Neuronal stem cell (in vitro differentiated cells): ENCODE measurements around the gene ITPRIPL2.

Source experiments
- DNase-seq: peaks from one replicate; pipeline ENCODE4 v3.0.0-alpha.2; 2013; ENCODE audit warnings: low spot score
- H2AFZ ChIP-seq: one replicate; pipeline ENCODE4 v1.6.1; 2013; ENCODE audit warnings: mild to moderate bottlenecking, low read length, inconsistent platforms
- H2AK5ac ChIP-seq: 2 replicates; pipeline ENCODE4 v1.6.1; 2013; ENCODE audit warnings: low read depth, mild to moderate bottlenecking, inconsistent platforms, low read length, moderate library complexity, mixed read lengths
- H2BK120ac ChIP-seq: 2 replicates; pipeline ENCODE4 v1.6.1; 2013; ENCODE audit warnings: low read depth, mild to moderate bottlenecking, inconsistent platforms, low read length, moderate library complexity, mixed read lengths
- H2BK12ac ChIP-seq: one replicate; pipeline ENCODE4 v1.6.1; 2013; ENCODE audit warnings: low read length, inconsistent platforms
- H2BK15ac ChIP-seq: 2 replicates; pipeline ENCODE4 v1.6.1; 2013; ENCODE audit warnings: mild to moderate bottlenecking, low read length, inconsistent platforms, mixed read lengths
- H2BK5ac ChIP-seq: one replicate; pipeline ENCODE4 v1.6.1; 2013; ENCODE audit warnings: inconsistent platforms, mild to moderate bottlenecking, low read length, moderate library complexity
- H3K14ac ChIP-seq: one replicate; pipeline ENCODE4 v1.6.1; 2013; ENCODE audit warnings: low read length, inconsistent platforms
- H3K18ac ChIP-seq: 2 replicates; pipeline ENCODE4 v1.6.1; 2013; ENCODE audit warnings: low read length, inconsistent platforms
- H3K23ac ChIP-seq: 2 replicates; pipeline ENCODE4 v1.6.1; 2013; ENCODE audit warnings: low read depth, mild to moderate bottlenecking, mixed read lengths, low read length, inconsistent platforms; ENCODE audit not compliant: poor library complexity
- H3K27ac ChIP-seq: replicated peaks from 3 replicates; pipeline ENCODE4 v1.5.1; 2013; ENCODE audit warnings: low read length, inconsistent platforms
- H3K27me3 ChIP-seq, 3 experiments: 2 replicates each; pipeline ENCODE4 v1.6.1; 2013; ENCODE audit warnings: low read length in 3 of 3, mild to moderate bottlenecking in 2 of 3, inconsistent platforms in 1 of 3, low read depth in 1 of 3, mixed read lengths in 1 of 3, moderate library complexity in 1 of 3; ENCODE audit not compliant: control insufficient read depth in 3 of 3, insufficient read depth in 3 of 3
- H3K36me3 ChIP-seq, 2 donors: replicated peaks in 1 of 2; 2 replicates each; pipeline ENCODE4 v1.6.1; 2013; ENCODE audit warnings: low read length in 2 of 2; ENCODE audit not compliant: control insufficient read depth in 2 of 2, insufficient read depth in 2 of 2
- H3K4ac ChIP-seq: 2 replicates; pipeline ENCODE4 v1.6.1; 2013; ENCODE audit warnings: inconsistent platforms, mild to moderate bottlenecking, low read length, moderate library complexity
- H3K4me1 ChIP-seq, 2 donors: 1 replicate in 1 of 2; 2 replicates in 1 of 2; pipeline ENCODE4 v1.6.1; 2013; ENCODE audit warnings: low read length in 2 of 2, low read depth in 1 of 2; ENCODE audit not compliant: control insufficient read depth in 2 of 2, insufficient read depth in 1 of 2
- H3K4me2 ChIP-seq: one replicate; pipeline ENCODE4 v1.6.1; 2013; ENCODE audit warnings: mild to moderate bottlenecking, low read length, inconsistent platforms; ENCODE audit not compliant: insufficient read depth, poor library complexity, severe bottlenecking
- H3K4me3 ChIP-seq, 2 donors: 2 replicates each; pipeline ENCODE4 v1.5.1; 2013; ENCODE audit warnings: low read length in 2 of 2, mild to moderate bottlenecking in 2 of 2, inconsistent platforms in 1 of 2, moderate library complexity in 1 of 2
- H3K79me1 ChIP-seq: one replicate; pipeline ENCODE4 v1.6.1; 2013; ENCODE audit warnings: low read depth, mild to moderate bottlenecking, inconsistent platforms, low read length, moderate library complexity
- H3K9ac ChIP-seq: one replicate; pipeline ENCODE4 v1.6.1; 2013; ENCODE audit warnings: mild to moderate bottlenecking, low read depth, low read length, inconsistent platforms; ENCODE audit not compliant: poor library complexity
- H3K9me3 ChIP-seq, 2 donors: replicated peaks in 1 of 2; 2 replicates each; pipeline versions ENCODE3 to v1.6.1; 2013; ENCODE audit warnings: low read length in 2 of 2, mild to moderate bottlenecking in 2 of 2, inconsistent platforms in 1 of 2, low read depth in 1 of 2, mixed read lengths in 1 of 2, moderate library complexity in 1 of 2; ENCODE audit not compliant: control insufficient read depth in 2 of 2, insufficient read depth in 1 of 2
- H4K8ac ChIP-seq: one replicate; pipeline ENCODE4 v1.6.1; 2013; ENCODE audit warnings: low read depth, mild to moderate bottlenecking, inconsistent platforms, low read length, moderate library complexity
- H4K91ac ChIP-seq: one replicate; pipeline ENCODE4 v1.6.1; 2013; ENCODE audit warnings: low read length, low read depth, mild to moderate bottlenecking, inconsistent platforms; ENCODE audit not compliant: poor library complexity
- WGBS, 2 donors: extraction: QIAGEN DNeasy Blood & Tissue Kit; methylation state at CpG; one replicate each; pipeline ENCODE4 v1.1.7; 2013; ENCODE audit warnings: missing lambda C conversion rate in 2 of 2, mixed read lengths in 1 of 2; ENCODE audit not compliant: insufficient read length in 2 of 2, insufficient replicate concordance in 1 of 2; ENCODE audit errors: extremely low coverage in 2 of 2; 5-methylcytosine and 5-hydroxymethylcytosine counted together

Gene ITPRIPL2

DNA sequence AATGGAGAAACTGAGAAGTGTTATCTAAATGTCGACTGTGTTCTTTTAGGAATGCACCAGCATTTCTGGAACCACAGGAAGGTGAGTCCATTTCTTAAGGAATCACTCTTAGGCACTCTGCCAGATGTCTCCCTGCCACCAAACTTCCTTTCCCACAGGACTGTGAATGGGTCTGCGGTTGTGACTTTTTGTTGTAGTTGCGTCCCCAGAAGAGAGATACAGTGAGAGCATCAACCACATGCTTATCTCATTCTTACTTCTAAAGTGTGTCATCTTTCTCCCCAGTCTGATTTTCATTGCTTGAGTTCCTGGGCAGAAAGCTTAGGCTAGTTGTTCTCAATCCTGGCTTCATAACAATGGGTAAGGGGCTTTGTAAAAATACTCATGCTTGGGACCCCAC is 13.4 kb downstream of the ITPRIPL2 start:
- Histone ChIP-seq H3K36me3 (no peaks in the 10 kb centered on the region), H3K4ac (no peak overlapping the region), H3K4me3 (no peak overlapping the region), H2BK15ac (no peak overlapping the region), H3K4me1 (peaks cover 0 to 13% of the 10 kb centered on the region in 2 donors), H2BK120ac (no peak overlapping the region), H3K23ac (no peak overlapping the region), H3K27ac (no peak overlapping the region), H3K27me3 (no peaks in the 10 kb centered on the region), H3K14ac (no peak overlapping the region), H4K8ac (no peak overlapping the region), H2BK12ac (no peak overlapping the region), H2BK5ac (no peak overlapping the region), H2AK5ac (no peak overlapping the region), H2AFZ (no peak overlapping the region), H3K9ac (no peak overlapping the region), H3K9me3 (peaks cover 0 to 4% of the 10 kb centered on the region in 2 donors), H3K4me2 (no peak overlapping the region), H4K91ac (no peak overlapping the region), H3K18ac (no peak overlapping the region), H3K79me1 (no peaks in the 10 kb centered on the region)
- no CpG with 5 or more reads among the region's 3 CpGs for WGBS, 2 donors
- DNase-seq = no peak

DNA sequence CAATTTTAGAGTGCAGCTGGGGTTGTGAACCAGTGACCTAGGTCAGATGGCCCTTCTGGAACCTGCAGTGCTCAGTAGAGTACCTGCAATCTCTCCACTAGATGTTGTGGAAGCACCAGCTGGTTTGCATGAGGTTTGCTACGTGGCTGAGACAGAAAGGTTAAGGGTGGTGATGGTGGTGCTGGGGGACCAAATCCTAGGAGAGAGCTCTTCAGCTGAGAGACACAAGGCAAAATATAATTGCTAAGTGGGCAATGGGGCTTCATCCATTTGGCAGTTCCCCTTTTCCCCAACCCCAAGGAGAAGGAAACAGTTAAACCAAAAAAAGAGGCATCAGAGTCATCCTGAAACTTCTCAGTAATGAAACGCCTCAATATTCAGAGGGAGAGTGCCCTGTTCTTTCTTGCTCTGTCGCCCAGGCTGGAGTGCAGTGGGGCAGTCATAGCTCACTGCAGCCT is 13.9 kb downstream of the ITPRIPL2 start:
- Histone ChIP-seq H3K14ac (no peak overlapping the region), H3K79me1 (no peaks in the 10 kb centered on the region), H4K8ac (no peak overlapping the region), H2BK12ac (no peak overlapping the region), H3K4ac (no peak overlapping the region), H2AFZ (no peak overlapping the region), H2BK120ac (no peak overlapping the region), H3K27ac (no peak overlapping the region), H3K9ac (no peak overlapping the region), H3K18ac (no peak overlapping the region), H3K27me3 (no peaks in the 10 kb centered on the region), H3K36me3 (no peaks in the 10 kb centered on the region), H3K9me3 (peaks cover 0 to 4% of the 10 kb centered on the region in 2 donors), H2BK5ac (no peak overlapping the region), H3K4me1 (peaks cover 0 to 13% of the 10 kb centered on the region in 2 donors), H2AK5ac (no peak overlapping the region), H3K4me3 (no peak overlapping the region), H3K4me2 (no peak overlapping the region), H4K91ac (no peak overlapping the region), H2BK15ac (no peak overlapping the region), H3K23ac (no peak overlapping the region)
- no peak for DNase-seq
- WGBS, 2 donors = no CpG with 5 or more reads among the region's 3 CpGs

DNA sequence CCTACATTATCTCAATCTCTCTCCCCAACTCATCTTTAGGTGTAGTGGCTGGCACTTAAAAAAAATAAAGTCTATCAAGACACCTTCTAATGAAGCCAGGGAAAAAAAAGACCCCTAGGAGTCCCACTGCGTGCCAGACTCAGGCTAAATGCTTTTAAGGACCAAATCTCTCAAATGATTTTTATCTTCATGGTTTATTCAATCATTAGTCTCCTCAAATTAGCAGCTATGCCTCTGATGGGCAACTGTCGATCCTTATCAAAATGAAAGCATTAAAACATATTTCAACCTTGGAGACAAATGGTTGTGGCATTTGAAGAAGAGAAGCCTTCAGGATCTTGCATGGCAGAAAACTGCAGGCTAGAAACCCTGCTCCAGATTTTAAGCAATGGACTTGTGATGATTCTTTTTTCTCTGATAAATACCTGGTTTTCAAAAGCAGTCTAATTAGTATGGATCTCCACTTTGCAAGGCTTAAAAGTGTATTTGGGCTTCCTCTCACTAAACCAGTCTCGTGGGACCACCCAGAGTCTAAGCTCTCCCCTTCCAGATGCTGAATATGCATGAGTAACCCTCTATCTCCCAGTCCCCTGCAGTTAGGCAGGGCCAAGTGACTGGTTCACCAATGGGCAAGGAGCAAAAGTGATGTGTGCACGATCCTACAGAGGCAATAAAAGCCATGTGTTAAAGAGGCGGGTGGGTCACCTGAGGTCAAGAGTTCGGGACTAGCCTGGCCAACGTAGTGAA is 14.9 kb downstream of the ITPRIPL2 start:
- no peak overlapping the region for H4K91ac ChIP-seq
- H3K4ac ChIP-seq = no peak overlapping the region
- no peak overlapping the region for H3K18ac ChIP-seq
- peaks cover 0 to 4% of the 10 kb centered on the region in 2 donors for H3K9me3 ChIP-seq
- H3K36me3 ChIP-seq = no peaks in the 10 kb centered on the region
- H3K4me3 ChIP-seq = no peak overlapping the region
- H2BK5ac ChIP-seq = no peak overlapping the region
- no peak overlapping the region for H3K27ac ChIP-seq
- H3K79me1 ChIP-seq = no peaks in the 10 kb centered on the region
- peaks cover 0 to 13% of the 10 kb centered on the region in 2 donors for H3K4me1 ChIP-seq
- no peak overlapping the region for H2AFZ ChIP-seq
- H3K23ac ChIP-seq = no peak overlapping the region
- no peak overlapping the region for H3K9ac ChIP-seq
- H2AK5ac ChIP-seq = no peak overlapping the region
- no CpG with 5 or more reads among the region's 7 CpGs for WGBS, 2 donors
- no peak overlapping the region for H2BK15ac ChIP-seq
- no peaks in the 10 kb centered on the region for H3K27me3 ChIP-seq
- no peak overlapping the region for H3K4me2 ChIP-seq
- H2BK12ac ChIP-seq = no peak overlapping the region
- DNase-seq = no peak
- no peak overlapping the region for H3K14ac ChIP-seq
- no peak overlapping the region for H2BK120ac ChIP-seq
- H4K8ac ChIP-seq = no peak overlapping the region

DNA sequence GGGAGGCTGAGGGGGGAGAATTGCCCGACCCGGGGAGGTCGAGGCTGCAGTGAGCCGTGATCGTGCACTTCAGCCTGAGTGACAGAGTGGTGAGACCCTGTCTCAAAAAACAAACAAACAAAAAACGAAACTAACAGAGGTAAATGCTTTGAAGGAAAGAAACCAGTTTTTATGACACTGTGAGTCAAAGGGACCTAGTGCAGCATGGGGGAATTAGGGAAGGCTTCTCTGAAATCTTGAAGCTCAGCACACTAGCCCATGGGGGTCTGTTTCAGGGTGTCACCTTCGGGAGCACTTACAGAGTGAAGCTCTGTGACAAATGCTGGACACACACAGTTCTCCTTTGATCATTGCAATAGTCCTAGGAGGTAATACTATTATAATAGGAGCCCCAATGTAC is 16.6 kb downstream of the ITPRIPL2 start:
- H3K4me2 ChIP-seq = no peak overlapping the region
- no peak overlapping the region for H2BK120ac ChIP-seq
- H2BK12ac ChIP-seq = no peak overlapping the region
- no peak overlapping the region for H3K4me3 ChIP-seq
- peaks cover 0 to 4% of the 10 kb centered on the region in 2 donors for H3K9me3 ChIP-seq
- H3K27ac ChIP-seq = no peak overlapping the region
- no peak overlapping the region for H4K91ac ChIP-seq
- WGBS, 2 donors = no CpG with 5 or more reads among the region's 7 CpGs
- H3K14ac ChIP-seq = no peak overlapping the region
- H2BK15ac ChIP-seq = no peak overlapping the region
- H3K18ac ChIP-seq = no peak overlapping the region
- no peaks in the 10 kb centered on the region for H3K27me3 ChIP-seq
- no peak overlapping the region for H4K8ac ChIP-seq
- H3K9ac ChIP-seq = no peak overlapping the region
- no peaks in the 10 kb centered on the region for H3K79me1 ChIP-seq
- H2BK5ac ChIP-seq = no peak overlapping the region
- peak overlapping the region; percentile 90 for H2AFZ ChIP-seq
- no peak overlapping the region for H3K23ac ChIP-seq
- DNase-seq = no peak
- no peak overlapping the region for H2AK5ac ChIP-seq
- H3K4ac ChIP-seq = no peak overlapping the region
- peaks cover 0 to 13% of the 10 kb centered on the region in 2 donors for H3K4me1 ChIP-seq
- no peaks in the 10 kb centered on the region for H3K36me3 ChIP-seq
